Gastroesophageal sphincter (tissue), 3 donors: ENCODE data around the gene MRGPRX3.

Source experiments
- CTCF ChIP-seq, 4 experiments: fragments of 200-600 bp in 2 of 4; fragments of 450-650 bp in 2 of 4; sonication (generic) in 1 of 4; IDR thresholded peaks; one replicate each; pipeline ENCODE4 v1.5.1; 2017 to 2019; ENCODE audit warnings: antibody characterized with exemption in 4 of 4, mild to moderate bottlenecking in 2 of 4, moderate library complexity in 2 of 4
- EP300 ChIP-seq: sonication (generic); formaldehyde crosslinking; IDR thresholded peaks from one replicate; pipeline ENCODE4 v1.6.1; 2017; ENCODE audit warnings: antibody characterized with exemption, mild to moderate bottlenecking

- no peak for TF ChIP-seq EP300
- TF ChIP-seq CTCF (IDR thresholded peaks at IDR 0.05), result no peak
Observed at GRCh38 chr11:18100926-18101656, 31.3 kb upstream of the MRGPRX3 start.
